Activated CD8-positive, alpha-beta memory T cell treated with anti-CD3 and anti-CD28 coated beads, Interleukin-2, amount 50 U/mL, for 24 hours (primary cell): ENCODE data around the gene USP36.
"Not testable (repeated sequence)": the region's sequence is repeated elsewhere in the genome, so short reads cannot be mapped to it uniquely, and the experiment has no call there.

Experiments used
- DNase-seq: peaks from one replicate; pipeline ENCODE4 v3.0.0-alpha.2; 2020; ENCODE audit errors: extremely low read depth

USP36 gene

DNA sequence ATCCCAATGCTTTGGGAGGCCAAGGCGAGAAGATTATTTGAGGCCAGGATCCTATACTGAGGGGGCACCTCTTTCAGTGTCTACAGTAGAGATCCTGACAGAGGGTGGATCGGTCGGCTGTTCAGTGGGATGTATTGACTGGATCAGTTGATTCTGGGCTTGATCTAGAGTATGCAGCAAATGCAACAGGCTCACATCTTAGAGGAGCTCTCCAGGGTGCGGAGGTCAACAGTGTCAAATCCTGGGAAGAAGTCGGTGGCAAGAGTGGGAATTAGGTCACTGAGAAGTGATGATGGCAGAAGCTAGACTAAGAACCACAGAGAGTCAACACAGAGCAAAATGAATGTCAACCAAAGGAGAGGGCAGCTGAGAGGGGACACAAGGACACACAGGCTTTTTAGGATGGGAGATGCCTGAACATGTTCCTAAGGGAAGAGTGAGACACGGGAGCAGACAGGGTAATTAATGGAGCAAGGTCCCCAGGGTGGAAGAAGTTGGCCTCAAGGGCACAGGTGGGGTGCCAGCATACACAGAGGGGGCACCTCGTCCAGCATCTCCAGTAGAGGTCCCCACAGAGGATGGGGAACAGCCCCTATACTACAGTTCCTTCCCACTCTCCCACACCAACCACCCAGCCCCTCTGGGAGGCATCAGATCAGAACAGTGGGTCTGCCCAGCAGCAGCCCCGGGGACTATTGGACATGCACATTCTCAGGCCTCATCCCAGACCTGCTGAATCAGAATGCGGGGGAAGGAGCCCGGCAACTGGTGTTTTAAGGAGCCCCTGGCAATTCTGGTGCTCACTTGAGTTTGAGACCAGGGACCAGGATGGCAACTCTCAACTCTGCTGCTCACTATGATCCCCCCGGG lies 48.5 kb downstream of the USP36 start:
- no peak for DNase-seq

DNA sequence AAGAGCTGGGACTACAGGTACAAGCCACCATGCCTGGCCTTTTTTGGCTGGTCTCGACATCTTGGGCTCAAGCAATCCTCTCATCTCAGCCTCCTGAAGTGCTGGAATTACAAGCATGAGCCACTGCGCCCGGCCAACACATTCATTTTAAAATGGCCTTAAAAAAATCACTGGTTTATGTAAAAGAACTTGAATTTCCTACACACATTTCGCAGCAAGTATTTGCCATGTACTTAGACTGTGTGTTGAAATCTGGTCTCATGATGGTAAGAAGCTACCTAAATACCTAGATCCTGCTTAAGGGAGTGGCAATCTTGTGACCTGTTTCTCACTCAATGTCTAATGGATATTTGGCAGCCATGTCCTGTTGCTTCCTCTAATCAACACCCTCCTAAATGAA lies 50.1 kb downstream of the USP36 start:
- DNase-seq = no peak

DNA sequence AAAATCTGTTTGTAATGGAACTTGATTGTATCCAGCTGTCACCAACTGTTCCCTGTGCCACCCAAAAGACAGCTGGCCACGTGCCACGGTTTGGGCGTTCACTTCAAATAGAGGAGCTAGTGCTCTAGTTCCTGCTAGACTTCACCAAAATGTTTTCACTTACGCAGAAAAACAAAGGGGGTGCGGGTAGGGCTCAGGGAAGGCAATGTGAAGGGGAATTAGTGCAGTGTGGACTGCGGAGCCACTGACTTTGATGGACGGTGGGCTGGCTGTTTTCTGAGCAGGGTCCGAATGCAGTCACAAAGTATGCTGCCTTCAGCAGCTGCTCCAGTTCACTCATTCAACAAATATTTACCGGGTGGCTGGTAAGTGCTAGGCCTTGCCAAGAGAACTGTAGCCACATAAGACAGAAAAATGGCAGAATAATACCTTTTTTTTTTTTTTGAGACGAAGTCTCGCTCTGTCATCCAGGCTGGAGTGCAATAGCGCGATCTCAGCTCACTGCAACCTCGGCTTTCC lies 50.9 kb downstream of the USP36 start:
- no peak for DNase-seq

DNA sequence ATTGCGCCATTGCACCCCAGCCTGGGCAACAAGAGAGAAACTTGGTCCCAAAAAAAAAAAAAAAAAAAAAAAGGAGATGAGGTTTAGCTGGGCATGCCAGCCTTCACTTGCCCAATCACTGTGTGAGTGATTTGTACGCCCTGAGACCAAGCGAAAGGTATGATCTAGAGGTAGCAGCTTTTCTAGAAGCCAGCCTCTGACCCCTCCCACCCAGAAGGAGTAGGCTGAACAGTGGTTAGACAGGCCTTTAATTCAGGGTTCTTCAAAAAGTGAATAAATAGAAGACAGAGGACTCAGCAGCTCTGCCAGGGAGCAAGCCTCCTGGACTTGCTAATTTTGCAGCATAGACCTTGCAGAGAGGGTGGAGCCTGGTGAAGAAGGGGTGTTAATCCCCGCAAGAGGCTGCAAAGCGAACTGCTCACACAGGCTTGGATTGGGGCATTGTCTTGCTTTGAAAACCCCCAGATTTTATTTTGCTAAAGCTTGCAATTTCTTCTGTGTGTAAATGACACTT lies 51.4 kb downstream of the USP36 start:
- DNase-seq = no peak

DNA sequence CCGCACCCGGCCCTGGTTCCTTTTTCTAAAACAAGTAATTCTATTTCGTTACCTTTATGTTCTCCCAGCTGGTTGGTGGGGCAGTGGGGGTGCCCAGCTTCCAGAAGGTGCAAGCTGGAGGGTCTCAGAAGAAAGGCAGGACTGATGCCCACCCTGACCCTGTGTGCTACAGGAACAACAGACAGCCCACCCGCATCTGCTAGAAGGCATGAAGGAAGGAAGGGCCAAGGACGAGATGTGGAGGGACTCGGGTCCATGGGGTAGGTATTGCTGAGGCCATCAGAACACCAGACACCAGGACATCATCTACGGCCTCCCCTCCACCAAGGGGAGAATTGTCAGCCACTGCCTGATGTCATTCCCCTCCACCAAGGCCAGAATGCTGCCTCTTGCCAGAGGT lies 52.2 kb downstream of the USP36 start:
- no peak for DNase-seq

DNA sequence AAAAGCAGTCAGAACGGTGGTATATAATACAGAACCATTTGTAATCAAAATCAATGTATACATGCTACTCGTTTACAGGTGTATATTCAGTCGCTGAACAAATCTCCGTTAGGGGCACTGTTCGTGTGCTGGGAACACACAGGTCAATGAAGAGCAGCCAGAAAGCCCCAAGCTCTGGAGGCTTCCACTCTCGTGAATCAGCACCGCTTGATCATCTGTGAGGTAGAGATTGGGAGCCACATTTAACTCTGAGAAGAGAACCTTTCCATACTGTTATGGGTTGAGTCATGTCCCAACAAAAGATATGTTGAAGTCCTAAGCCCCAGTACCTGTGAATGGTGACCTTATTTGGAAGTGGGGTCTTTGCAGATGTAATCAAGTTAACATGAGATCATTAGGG lies 53.2 kb downstream of the USP36 start:
- DNase-seq = no peak

DNA sequence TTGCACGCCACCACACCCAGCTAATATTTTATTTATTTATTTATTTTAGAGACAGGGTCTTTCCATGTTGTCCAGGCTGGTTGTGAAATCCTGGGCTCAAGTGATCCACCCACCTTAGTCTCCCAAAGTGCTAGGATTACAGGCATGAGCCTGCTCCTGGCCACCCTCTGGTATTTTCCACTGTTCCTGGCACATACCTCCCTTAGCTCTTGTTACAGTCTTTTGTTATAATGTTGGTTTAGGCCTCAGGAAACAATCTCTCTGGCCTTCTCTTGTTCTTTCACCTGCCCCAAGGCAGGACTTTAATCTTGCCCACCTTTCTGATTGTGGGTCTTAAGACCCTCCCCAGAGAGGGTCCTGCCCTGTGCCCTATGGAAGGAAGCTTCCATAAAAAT lies 55.0 kb downstream of the USP36 start:
- DNase-seq = no peak

DNA sequence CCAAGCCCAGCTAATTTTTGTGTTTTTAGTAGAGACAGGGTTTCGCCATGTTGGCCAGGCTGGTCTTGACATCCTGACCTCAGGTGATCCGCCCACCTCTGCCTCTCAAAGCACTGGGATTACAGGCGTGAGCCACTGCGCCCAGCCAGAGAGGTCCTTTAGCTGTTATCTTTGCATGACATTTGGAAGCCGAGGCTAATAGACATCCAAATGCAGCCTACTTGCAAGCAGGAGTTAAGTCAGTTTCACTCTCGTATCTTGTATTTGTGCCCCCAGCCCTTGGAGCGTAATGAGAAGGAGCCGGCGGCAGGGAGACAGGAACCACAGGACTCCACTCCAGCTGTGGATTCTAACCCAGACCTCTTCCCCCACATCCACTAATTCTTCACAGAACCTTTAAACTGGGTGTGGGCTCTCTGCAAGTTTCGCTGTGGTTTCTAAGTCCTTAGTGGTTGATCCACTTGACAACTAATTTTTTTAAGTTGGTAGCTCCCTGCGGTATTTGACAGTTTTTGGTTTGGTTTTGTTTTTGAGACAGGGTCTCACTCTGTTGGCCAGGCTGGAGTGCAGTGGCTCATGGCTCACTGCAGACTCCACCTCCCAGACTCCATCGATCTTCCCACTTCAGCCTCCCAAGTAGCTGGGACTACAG lies 55.5 kb downstream of the USP36 start:
- DNase-seq = no peak

DNA sequence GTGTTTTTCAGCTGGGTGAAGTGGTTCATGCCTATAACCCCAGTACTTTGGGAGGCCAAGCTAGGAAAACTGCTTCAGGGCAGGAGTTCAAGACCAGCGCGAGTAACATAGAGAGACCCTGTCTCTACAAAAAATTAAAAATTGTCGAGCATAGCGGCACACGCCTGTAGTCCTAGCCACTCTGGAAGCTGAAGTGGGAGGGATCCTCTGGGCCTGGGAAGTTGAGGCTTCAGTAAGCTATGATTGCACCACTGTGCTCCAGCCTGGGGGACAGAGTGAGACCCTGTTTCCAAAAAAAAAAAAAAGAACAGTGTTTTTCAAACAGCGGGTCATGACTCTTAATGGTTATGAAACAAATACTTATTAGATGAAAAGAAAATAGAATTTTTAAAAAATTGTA lies 56.3 kb downstream of the USP36 start:
- no peak for DNase-seq

DNA sequence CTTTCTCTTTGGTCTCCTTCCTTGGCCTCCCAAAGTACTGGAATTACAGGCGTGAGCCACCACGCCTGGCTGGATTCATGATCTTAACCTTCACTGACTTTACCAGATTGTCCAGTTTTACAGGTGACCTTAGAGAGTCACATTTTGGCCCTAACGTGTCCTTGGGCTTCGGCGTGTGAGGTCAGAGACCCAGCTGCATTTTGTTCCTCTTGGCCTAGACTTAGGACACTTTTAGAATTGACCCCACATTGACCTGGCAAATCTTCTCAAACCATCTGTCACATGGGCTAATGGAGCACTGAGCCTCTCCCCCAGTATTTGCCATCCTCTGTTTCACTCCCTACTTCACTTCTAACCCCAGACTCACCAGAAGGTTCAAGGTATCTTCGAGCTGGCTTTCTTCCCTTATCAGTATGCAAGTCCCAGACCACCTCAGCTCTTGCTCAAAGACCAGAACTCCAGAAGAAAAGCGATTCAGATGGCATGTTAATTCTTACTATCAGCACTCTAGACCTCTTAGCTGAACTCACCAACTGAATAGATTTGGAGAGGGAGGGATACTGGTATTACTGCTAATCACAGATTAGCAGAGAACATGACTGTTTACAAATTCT lies 56.8 kb downstream of the USP36 start:
- DNase-seq = no peak

DNA sequence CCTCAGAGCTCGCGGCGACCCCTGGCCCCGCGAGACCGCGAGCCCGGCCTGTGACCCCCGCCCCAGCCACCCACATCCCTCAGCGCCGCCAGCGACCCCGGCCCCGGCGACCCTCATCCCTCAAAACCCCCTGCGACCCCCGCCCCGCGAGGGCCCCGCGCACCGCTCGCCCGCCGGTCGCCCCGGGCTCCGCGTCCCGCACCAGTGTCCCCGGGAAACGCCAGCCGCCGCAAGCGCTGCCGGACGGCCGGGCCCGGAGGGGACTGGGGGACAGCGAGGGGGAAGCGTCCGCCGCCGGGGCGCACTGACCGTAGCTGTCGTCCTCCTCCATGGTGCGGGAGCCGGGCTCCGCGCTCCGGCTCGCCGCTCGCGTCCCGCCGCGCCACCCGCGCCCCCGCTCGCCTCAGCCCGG lies 58.7 kb downstream of the USP36 start, which contains the start of gene CYTH1:
Gene CYTH1, minus strand, starts transcription at position 381 of the 412 bp plus-strand sequence. Its CDS starts 50 bp downstream, at position 331.
- DNase-seq = no peak

DNA sequence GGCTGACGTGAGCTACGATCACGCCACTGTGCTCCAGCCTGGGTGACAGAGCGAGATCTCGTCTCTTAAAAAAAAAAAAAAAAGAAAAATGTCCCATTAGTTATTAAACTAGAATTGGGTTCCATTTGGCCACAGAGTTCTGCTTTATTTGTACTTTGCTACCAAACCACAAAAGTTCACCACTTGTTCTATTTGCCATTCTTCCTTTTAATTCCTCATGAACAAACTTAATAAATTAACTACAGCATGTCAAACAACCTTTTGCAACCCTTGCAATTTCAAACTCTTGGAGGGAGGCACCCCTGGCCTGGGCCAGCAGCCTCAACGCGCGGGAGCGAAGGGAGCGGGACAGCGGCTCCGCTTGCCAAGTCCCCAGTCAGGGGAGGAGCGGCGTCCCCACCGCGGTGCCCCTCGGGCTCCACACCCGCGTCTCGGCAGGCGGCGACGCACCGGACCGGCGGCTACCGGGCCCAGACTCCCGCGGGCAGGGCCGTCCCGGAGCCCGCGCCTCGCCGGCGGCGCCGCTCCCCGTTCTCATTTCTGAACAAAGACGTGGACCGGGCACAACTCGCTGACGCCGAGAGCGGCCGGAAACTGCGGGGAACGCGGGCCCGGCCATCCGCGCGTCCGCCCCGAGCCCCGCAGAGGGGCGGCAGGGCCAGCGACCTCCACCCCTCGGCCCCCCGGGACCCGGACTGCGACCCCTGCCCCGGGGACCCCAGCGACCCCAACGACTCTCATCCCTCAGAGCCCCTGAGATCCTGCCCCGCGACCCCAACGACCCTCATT lies 59.3 kb downstream of the USP36 start:
- no peak for DNase-seq

DNA sequence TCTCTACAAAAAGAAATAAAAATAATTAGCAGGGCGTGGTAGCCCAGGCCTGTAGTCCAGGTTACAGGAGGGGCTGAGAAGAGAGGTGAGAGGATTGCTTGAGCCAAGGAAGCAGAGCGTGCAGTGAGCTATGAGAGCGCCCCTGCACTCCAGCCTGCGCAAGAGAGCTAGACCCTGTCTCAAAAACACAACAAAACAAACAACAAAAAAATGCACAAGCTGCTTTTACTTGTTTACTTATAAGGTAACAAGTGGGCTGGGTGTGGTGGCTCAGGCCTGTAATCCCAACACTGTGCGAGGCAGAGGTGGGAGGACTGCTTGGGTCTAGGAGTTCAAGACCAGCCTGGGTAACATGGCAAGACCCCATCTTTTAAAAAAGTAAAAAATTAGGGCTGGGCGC lies 60.3 kb downstream of the USP36 start:
- no peak for DNase-seq

DNA sequence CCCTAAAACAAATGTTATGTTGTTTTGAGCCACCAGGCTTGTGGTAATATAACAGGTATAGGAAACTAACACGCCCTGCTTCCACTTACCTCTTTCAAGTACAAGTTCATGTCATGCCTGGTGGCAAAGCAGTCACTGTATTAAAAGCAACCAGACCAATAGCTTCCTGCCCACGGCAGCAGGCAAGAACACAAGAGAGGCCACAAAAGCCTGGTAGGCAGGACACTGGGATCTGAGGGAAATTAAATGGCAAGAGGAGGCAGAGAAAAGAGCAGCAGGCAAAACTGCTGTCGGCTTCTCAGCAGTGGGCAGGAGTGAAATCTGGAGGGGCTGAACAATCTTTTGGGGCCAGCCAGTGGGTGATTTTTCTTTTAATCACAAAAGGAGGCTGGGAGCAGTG lies 60.8 kb downstream of the USP36 start:
- no peak for DNase-seq

DNA sequence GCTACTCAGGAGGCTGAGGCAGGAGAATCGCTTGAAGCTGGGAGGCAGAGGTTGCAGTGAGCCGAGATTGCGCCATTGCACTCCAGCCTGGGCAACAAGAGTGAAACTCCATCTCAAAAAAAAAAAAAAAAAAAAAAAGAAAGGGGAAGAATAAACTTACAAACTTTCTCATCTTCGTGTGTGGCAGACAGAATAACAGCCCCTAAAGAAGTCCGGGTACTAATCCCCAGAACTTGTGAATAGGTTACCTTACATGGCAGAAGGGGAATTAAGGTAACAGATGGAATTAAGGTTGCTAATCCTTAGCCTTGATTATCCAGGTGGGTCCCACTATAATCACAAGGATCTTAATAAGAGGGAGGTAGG lies 61.3 kb downstream of the USP36 start:
- DNase-seq = not testable (repeated sequence)

DNA sequence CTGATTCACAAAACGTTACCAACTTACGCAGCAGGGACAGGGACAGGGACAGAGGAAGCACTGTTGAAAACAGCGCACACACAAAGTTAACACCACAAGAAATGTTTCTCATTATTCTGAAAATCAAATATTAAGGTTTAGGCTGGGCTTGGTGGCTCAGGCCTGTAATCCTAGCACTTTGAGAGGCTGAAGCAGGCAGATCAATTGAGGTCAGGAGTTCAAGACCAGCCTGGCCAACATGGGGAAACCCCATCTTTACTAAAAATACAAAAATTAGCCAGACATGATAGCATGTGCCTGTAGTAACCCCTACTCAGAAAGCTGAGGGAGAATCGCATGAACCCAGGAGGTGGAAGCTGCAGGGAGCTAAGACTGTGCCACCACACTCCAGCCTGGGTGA lies 62.7 kb downstream of the USP36 start:
- DNase-seq = no peak

DNA sequence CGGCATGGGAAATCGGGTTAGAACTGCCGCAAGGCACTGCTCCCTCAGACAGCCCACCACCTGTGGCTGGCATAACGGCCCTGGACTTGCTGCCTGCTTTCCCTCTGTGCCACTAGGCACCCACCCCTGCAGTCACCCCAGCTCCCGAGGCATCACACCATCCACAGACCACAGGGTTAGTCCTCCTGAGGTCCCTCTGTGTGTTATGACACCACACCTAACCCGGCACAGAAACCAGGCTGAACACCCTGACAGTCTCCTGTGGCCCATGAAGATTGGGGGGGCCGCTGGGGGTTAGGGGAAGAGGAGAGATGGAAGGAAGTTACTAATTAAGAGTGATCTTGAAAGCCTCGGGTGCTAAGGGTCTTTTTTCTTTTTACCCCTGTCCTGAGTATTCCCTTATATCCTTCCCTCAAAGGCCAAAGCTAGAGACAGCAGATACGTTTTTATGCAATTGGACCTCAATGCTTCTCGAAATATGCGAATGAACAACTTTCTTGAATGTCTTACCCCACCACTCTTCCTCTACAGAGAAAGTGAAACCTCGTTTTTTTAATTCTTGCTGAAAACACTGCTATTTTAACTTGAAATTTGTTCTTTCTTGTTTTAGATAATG lies 65.5 kb downstream of the USP36 start:
- DNase-seq = peak; percentile 48

DNA sequence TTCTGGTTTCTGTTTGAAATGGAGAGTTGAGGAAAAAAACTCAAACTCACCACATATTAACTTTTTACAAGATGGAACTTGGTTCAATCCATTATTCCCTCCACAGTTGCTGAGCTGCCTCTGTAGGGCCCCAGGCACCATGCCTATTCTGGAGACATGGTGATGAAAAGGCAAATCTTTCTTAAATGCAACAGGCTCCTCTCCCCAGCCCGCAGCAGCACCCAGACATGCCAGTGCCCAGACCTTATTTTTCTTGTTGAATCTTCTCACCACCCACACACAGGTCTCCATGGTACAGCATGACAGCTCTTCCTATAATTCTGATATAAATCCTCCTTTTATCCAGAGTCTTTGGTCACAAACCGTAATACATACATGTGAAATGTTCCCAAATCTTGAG lies 66.2 kb downstream of the USP36 start:
- DNase-seq = no peak

DNA sequence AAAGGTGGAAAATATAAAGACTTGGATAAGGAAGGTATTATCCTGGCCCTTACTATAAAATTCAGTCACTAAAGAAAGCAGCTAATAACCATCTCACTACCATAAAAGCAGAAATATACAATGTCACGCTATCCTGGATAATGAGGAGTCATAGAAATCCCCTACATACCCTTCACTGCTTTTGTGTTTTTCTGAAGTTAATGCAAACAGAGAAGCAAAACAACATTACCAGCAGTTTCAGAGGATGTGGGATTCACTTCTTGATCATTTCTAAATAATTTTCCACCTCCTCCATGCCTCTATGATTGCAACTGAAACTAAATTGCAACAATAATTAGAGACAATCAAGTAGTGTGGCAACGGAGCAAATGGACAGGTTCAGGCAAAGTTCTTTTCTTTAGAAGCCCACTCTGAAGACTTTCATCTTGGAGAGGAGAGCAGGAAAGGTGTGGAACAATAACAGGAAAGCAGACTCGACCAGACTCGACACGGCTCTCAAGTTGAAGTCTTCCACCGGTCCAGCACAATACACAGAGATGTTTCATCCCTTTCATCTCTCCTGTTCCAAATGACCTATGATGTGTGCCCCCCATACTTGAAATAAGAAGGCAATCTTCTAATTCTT lies 68.7 kb downstream of the USP36 start:
- no peak for DNase-seq

DNA sequence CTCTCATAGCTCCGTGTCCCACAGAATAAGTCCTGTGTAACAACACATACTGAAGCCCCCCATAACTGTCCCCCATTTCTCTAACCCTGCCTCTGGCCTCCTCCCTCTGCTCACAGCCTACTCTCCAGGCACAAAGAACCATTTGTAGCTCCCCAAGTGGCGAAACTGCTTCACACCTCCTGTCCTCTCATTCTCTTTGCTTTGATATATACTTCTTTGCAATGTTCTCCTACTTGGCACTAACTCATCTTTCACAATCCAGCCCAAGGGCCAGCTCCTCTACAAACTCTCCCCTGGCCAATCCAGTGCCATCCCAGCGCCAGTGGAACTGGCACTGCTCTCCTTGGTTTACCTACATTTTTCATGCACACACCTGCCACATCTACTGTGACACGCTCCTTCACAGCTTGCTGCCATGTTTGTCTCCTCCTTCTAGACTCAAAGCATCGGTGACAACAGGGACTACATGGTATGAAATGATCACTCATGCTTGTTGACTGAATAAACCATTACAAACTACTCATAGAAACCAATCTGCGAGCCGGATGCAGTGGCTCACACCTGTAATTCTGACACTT lies 71.3 kb downstream of the USP36 start:
- no peak for DNase-seq
